HepG2 (cell line): ENCODE measurements around the gene WWP2. TPM values are rescaled to one million over a fixed set of nuclear protein-coding genes. Genes with fewer than 3 reads are reported as not detected.

Source experiments
- BRD4 ChIP-seq: sonication (generic); formaldehyde crosslinking; IDR thresholded peaks from 2 replicates; pipeline ENCODE4 v1.4.0; 2020; ENCODE audit warnings: missing genetic modification reagents
- DPF2 ChIP-seq: sonication (generic); formaldehyde crosslinking; IDR thresholded peaks from 2 replicates; pipeline ENCODE4 v1.4.0; 2020; ENCODE audit warnings: mild to moderate bottlenecking, low read depth, missing genetic modification reagents, borderline replicate concordance
- HOXA9 ChIP-seq: sonication (generic); formaldehyde crosslinking; IDR thresholded peaks from 2 replicates; pipeline ENCODE4 v1.8.1; 2022; ENCODE audit warnings: missing genetic modification reagents, mild to moderate bottlenecking, moderate library complexity, borderline replicate concordance
- KLF11 ChIP-seq: IDR thresholded peaks from 2 replicates; pipeline ENCODE4 v1.6.1; 2016; ENCODE audit warnings: missing compliant biosample characterization
- MIER3 ChIP-seq: IDR thresholded peaks from 2 replicates; pipeline ENCODE4 v1.6.1; 2016; ENCODE audit warnings: missing compliant biosample characterization, borderline replicate concordance
- NFYC ChIP-seq: IDR thresholded peaks from 2 replicates; pipeline ENCODE4 v1.6.1; 2016; ENCODE audit warnings: missing genetic modification reagents, missing compliant biosample characterization
- RARG ChIP-seq: sonication (generic); formaldehyde crosslinking; IDR thresholded peaks from 2 replicates; pipeline ENCODE4 v1.4.0; 2020; ENCODE audit warnings: low read depth, mild to moderate bottlenecking, missing genetic modification reagents
- SALL1 ChIP-seq: sonication (generic); formaldehyde crosslinking; IDR thresholded peaks from 2 replicates; pipeline ENCODE4 v1.8.0; 2022; ENCODE audit warnings: mild to moderate bottlenecking, missing genetic modification reagents
- ZC3H13 ChIP-seq: sonication (generic); formaldehyde crosslinking; IDR thresholded peaks from 2 replicates; pipeline ENCODE4 v1.8.1; 2023; ENCODE audit warnings: mild to moderate bottlenecking, missing genetic modification reagents, moderate library complexity
- ZFP36 ChIP-seq: fragments of 150-350 bp; IDR thresholded peaks from 2 replicates; pipeline ENCODE4 v1.6.1; 2018; ENCODE audit warnings: borderline replicate concordance, low read length, low read depth; ENCODE audit not compliant: partially characterized antibody
- ZMAT3 ChIP-seq: sonication (generic); formaldehyde crosslinking; conservative IDR thresholded peaks from 2 replicates; pipeline ENCODE4 v1.7.0; 2021; ENCODE audit warnings: missing genetic modification reagents
- ZNF18 ChIP-seq: sonication (generic); formaldehyde crosslinking; IDR thresholded peaks from 2 replicates; pipeline ENCODE4 v1.8.0; 2022; ENCODE audit warnings: mild to moderate bottlenecking, missing genetic modification reagents; ENCODE audit not compliant: insufficient replicate concordance
- ZNF292 ChIP-seq: sonication (generic); formaldehyde crosslinking; IDR thresholded peaks from 2 replicates; pipeline ENCODE4 v1.8.1; 2022; ENCODE audit warnings: mild to moderate bottlenecking, low read depth, missing genetic modification reagents, borderline replicate concordance
- ZNF446 ChIP-seq: sonication (generic); formaldehyde crosslinking; IDR thresholded peaks from 2 replicates; pipeline ENCODE4 v1.5.0; 2020; ENCODE audit warnings: mild to moderate bottlenecking, missing genetic modification reagents
- ZNF609 ChIP-seq: sonication (generic); formaldehyde crosslinking; IDR thresholded peaks from 2 replicates; pipeline ENCODE4 v1.4.0; 2020; ENCODE audit warnings: mild to moderate bottlenecking, missing genetic modification reagents, borderline replicate concordance
- ZNF619 ChIP-seq: sonication (generic); formaldehyde crosslinking; IDR thresholded peaks from 2 replicates; pipeline ENCODE4 v1.4.0; 2020; ENCODE audit warnings: mild to moderate bottlenecking, missing genetic modification reagents
- ZNF687 ChIP-seq: sonication (generic); formaldehyde crosslinking; IDR thresholded peaks from 2 replicates; pipeline ENCODE4 v1.5.1; 2020; ENCODE audit warnings: mild to moderate bottlenecking, missing genetic modification reagents, moderate library complexity
- polyA plus RNA-seq, 8 experiments: library from polyadenylated mRNA; depleted of rRNA in 3 of 8; stranded (reverse) in 7 of 8; unstranded in 1 of 8; fragments of >200 nt; fragmentation: Illumina TruSeq in 4 of 8; extraction: Trizol in 4 of 8; gene quantifications; 2 replicates each; pipeline versions ENCODE4 v1.2.1 to v1.2.3, GENCODE V29; 2011 to 2016; ENCODE audit warnings: low read depth in 4 of 8, missing spikeins in 1 of 8, mixed read lengths in 1 of 8; ENCODE audit not compliant: insufficient read depth in 1 of 8
- total RNA-seq, 5 experiments: library from RNA; depleted of rRNA; stranded (reverse); fragments of >200 nt; fragmentation: Illumina TruSeq; extraction: Trizol; gene quantifications; 2 replicates each; pipeline ENCODE4 v1.2.3, GENCODE V29; 2016; ENCODE audit warnings: low read depth in 1 of 5

Gene WWP2
- total and polyA plus RNA-seq, 2 of the 13 experiments (the other 11 are each of a cell fraction or from before 2014, with no cell fraction given), result 11.4 to 28.2 TPM

GRCh38 chr16:69859105-69859989 lies 97.2 kb downstream of the WWP2 start (continued):
- peak; percentile 90 for TF ChIP-seq ZNF18
- peak; percentile 67; the same call in 1 of the 2 replicates for TF ChIP-seq KLF11 (CRISPR knock-in tag)
- TF ChIP-seq MIER3 (CRISPR knock-in tag), result peak; percentile 30; the same call in 1 of the 2 replicates
- TF ChIP-seq ZC3H13 (CRISPR knock-in tag), result no peak
- TF ChIP-seq ZNF292 (CRISPR knock-in tag), result peak; percentile 89
- no peak for TF ChIP-seq ZMAT3 (CRISPR knock-in tag)
- TF ChIP-seq ZNF609 (CRISPR knock-in tag), result peak; percentile 64; the same call in 1 of the 2 replicates
- no peak for TF ChIP-seq HOXA9 (CRISPR knock-in tag)
- no peak for TF ChIP-seq ZFP36
- peak; percentile 47; the same call in 1 of the 2 replicates for TF ChIP-seq DPF2 (CRISPR knock-in tag)
- peak; percentile 96 for TF ChIP-seq SALL1 (CRISPR knock-in tag)
- TF ChIP-seq ZNF446 (CRISPR knock-in tag), result no peak
- TF ChIP-seq NFYC (CRISPR knock-in tag), result no peak
- no peak for TF ChIP-seq ZNF619 (CRISPR knock-in tag)
- TF ChIP-seq BRD4, result no peak
- peak; percentile 86 for TF ChIP-seq ZNF687 (CRISPR knock-in tag)
- TF ChIP-seq RARG, result no peak
